GM21737 (cell line): Measurements from ENCODE around the gene TRIM13.
"Not testable (repeated sequence)": the region's sequence is repeated elsewhere in the genome, so short reads cannot be mapped to it uniquely, and the experiment has no call there.

ENCODE experiments used
- ATAC-seq: cut with Tn5 transposase; IDR thresholded peaks from one replicate; pipeline ENCODE4 v1.9.1; 2021; ENCODE audit warnings: mild to moderate bottlenecking, moderate library complexity; ENCODE audit not compliant: unreplicated experiment

Gene TRIM13

GRCh38 chr13:50055454-50055853, 58.6 kb downstream of the TRIM13 start:
- no peak for ATAC-seq

GRCh38 chr13:50060718-50061117, 63.9 kb downstream of the TRIM13 start:
- ATAC-seq, result no peak

GRCh38 chr13:50062336-50062735, 65.5 kb downstream of the TRIM13 start:
- not testable (repeated sequence) for ATAC-seq

GRCh38 chr13:50065712-50066111, 68.9 kb downstream of the TRIM13 start:
- no peak for ATAC-seq
